LNCAP (cell line): ENCODE measurements around the gene B4GALT2.

Experiments used
- TF ChIP-seq, protein P1 (sequence below): fragments of 450-650 bp; IDR thresholded peaks from 2 replicates; pipeline ENCODE4 v1.5.1; 2017; ENCODE audit warnings: mild to moderate bottlenecking

Gene B4GALT2

DNA sequence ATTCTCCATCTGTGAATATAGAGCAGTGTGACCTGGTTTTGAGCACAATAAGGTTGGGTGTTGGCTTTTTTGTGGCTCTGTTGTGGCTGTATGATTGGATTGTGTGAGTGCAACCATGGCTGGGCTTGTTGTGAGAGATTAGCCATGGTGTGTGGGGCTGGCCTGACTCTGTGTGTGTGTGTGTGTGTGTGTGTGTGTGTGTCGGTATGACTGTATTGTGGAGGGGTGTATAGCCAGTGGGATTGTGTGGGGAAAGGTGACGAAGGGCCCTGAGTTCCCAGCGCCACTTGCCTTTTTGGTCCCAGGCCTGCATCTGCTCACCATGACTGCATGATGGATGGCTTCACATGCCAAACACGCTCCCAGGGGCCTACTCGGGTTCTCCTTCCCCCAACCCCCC is 58.1 kb downstream of the B4GALT2 start:
- TF ChIP-seq, protein P1, sequence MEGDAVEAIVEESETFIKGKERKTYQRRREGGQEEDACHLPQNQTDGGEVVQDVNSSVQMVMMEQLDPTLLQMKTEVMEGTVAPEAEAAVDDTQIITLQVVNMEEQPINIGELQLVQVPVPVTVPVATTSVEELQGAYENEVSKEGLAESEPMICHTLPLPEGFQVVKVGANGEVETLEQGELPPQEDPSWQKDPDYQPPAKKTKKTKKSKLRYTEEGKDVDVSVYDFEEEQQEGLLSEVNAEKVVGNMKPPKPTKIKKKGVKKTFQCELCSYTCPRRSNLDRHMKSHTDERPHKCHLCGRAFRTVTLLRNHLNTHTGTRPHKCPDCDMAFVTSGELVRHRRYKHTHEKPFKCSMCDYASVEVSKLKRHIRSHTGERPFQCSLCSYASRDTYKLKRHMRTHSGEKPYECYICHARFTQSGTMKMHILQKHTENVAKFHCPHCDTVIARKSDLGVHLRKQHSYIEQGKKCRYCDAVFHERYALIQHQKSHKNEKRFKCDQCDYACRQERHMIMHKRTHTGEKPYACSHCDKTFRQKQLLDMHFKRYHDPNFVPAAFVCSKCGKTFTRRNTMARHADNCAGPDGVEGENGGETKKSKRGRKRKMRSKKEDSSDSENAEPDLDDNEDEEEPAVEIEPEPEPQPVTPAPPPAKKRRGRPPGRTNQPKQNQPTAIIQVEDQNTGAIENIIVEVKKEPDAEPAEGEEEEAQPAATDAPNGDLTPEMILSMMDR = no peak

DNA sequence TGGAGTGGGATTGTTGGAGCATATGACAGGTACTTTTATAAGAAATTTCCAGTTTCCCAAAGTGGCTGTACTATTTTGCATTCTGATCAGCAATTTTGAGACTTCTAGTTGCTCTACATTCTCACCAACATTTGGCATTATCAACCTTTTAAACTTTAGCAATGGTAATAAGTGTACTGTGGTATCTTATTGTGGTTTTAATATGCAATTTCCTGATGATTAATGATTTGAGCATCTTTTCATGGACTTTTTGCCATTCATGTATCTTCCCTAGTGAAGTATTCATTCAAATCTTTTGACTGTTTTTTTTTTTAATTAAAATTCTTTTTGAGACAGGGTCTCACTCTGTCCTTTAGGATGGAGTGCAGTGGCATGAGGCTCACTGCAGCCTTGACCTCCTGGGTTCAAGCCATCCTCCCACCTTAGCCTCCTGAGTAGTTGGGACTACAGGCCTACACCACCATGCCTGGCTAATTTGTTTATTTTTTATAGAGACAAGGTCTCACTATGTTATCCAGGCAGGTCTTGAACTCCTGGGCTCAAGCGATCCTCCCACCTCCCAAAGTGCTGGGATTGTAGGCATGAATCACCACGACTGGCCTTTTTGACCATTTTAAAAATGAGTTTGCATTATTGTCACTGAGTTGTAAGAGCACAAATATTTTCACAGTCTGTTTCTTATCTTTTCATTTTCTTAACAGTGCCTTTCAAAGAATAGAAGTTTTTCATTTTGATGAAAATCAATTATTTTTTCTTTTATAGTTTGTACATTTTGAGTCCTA is 60.1 kb downstream of the B4GALT2 start:
- TF ChIP-seq, protein P1 = no peak

DNA sequence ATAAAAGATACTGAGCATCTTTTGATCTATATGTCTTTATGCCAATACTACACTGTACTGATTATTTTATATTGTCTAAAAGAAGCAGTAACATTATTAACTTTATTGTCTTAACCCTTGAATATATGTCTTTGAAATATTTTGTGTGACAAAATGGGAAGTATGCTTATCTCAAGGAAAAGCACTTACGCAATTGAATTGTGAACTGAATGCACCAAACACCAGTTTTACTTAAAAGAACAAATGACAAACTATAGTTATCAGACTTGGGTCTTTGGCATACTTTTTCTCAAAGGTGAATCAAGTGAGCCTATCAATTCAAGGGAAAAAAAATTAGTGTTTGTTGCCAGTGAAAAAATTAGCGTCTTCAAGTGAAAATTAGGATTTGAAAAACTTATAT is 61.4 kb downstream of the B4GALT2 start:
- TF ChIP-seq, protein P1 = no peak
